DOHH2 (cell line): Measurements from ENCODE around the gene IL1RAPL1.

Source experiments
- H3F3A ChIP-seq: fragments of 200-600 bp; sonication (generic), shearing (Covaris generic); 2 replicates; pipeline ENCODE4 v1.6.0; 2016; ENCODE audit warnings: antibody characterized with exemption, mild to moderate bottlenecking; ENCODE audit not compliant: control insufficient read depth, insufficient read depth
- H3K27ac ChIP-seq: fragments of 200-600 bp; sonication (generic); 2 replicates; pipeline ENCODE4 v1.5.1; 2014; ENCODE audit warnings: low read depth, mild to moderate bottlenecking, low read length, moderate library complexity
- H3K27me3 ChIP-seq: fragments of 200-600 bp; sonication (generic); 2 replicates; pipeline ENCODE4 v1.6.1; 2014; ENCODE audit warnings: mild to moderate bottlenecking, low read length, mixed read lengths; ENCODE audit not compliant: control insufficient read depth
- H3K36me3 ChIP-seq: fragments of 200-600 bp; sonication (generic); 2 replicates; pipeline ENCODE4 v1.6.1; 2014; ENCODE audit warnings: mild to moderate bottlenecking, low read length, moderate library complexity, mixed read lengths; ENCODE audit not compliant: control insufficient read depth
- H3K4me1 ChIP-seq: fragments of 200-600 bp; sonication (generic); 2 replicates; pipeline ENCODE4 v1.6.1; 2014; ENCODE audit warnings: mild to moderate bottlenecking, low read length, mixed read lengths; ENCODE audit not compliant: control insufficient read depth
- H3K4me2 ChIP-seq: fragments of 200-600 bp; sonication (generic); 2 replicates; pipeline ENCODE4 v1.6.0; 2014; ENCODE audit warnings: mild to moderate bottlenecking, low read length, moderate library complexity
- H3K4me3 ChIP-seq: fragments of 200-600 bp; sonication (generic); 2 replicates; pipeline ENCODE4 v1.5.1; 2014; ENCODE audit warnings: mild to moderate bottlenecking, low read length, mixed read lengths
- H3K79me2 ChIP-seq: fragments of 200-600 bp; sonication (generic); 2 replicates; pipeline ENCODE4 v1.6.1; 2014; ENCODE audit warnings: mild to moderate bottlenecking, low read length, mixed read lengths; ENCODE audit not compliant: control insufficient read depth
- H3K9me2 ChIP-seq: fragments of 200-600 bp; sonication (generic); replicated peaks from 2 replicates; pipeline ENCODE4 v1.6.1; 2014; ENCODE audit warnings: mild to moderate bottlenecking, low read length, mixed read lengths; ENCODE audit not compliant: control insufficient read depth
- H3K9me3 ChIP-seq: fragments of 200-600 bp; sonication (generic); 2 replicates; pipeline ENCODE4 v1.6.1; 2014; ENCODE audit warnings: antibody characterized with exemption, low read length, mixed read lengths; ENCODE audit not compliant: control insufficient read depth, insufficient read depth
- H4K20me1 ChIP-seq: fragments of 200-600 bp; sonication (generic); 2 replicates; pipeline ENCODE4 v1.6.0; 2014; ENCODE audit warnings: low read depth, mild to moderate bottlenecking, antibody characterized with exemption, low read length, moderate library complexity; ENCODE audit not compliant: control insufficient read depth, insufficient read depth
- EZH2phosphoT487 ChIP-seq: fragments of 200-600 bp; sonication (generic); IDR thresholded peaks from 2 replicates; pipeline ENCODE4 v1.6.1; 2017; ENCODE audit warnings: borderline replicate concordance, mild to moderate bottlenecking, antibody characterized with exemption, low read length, moderate library complexity, mixed read lengths
- TF ChIP-seq, protein P1 (sequence below): fragments of 200-600 bp; sonication (generic); IDR thresholded peaks from one replicate; pipeline ENCODE4 v1.5.1; 2014; ENCODE audit warnings: antibody characterized with exemption, mild to moderate bottlenecking, low read depth, low read length; ENCODE audit not compliant: poor library complexity, severe bottlenecking

The IL1RAPL1 gene

DNA sequence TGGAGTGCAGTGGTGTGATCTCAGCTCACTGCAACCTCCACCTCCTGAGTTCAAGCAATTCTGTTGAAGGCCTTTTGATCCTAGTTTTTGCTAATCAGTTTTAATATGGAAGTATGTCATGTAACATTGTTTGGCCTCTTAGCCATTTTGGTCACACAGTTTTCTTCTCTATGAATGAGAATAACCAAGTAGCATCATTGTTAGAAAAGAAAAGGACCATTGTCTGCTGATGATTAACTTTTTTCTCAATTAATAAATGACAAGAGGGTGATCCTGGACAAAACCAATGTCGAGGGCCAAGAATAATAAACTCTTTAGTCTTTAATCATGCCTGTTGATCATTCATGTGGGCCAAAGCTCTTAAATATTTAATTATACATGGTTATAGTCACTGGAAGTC lies 1338.8 kb downstream of the IL1RAPL1 start:
- H3F3A ChIP-seq, result no peaks in the 10 kb centered on the region
- H3K27me3 ChIP-seq, result no peaks in the 10 kb centered on the region
- no peaks in the 10 kb centered on the region for H4K20me1 ChIP-seq
- H3K9me2 ChIP-seq, result no peaks in the 10 kb centered on the region
- TF ChIP-seq, protein P1, sequence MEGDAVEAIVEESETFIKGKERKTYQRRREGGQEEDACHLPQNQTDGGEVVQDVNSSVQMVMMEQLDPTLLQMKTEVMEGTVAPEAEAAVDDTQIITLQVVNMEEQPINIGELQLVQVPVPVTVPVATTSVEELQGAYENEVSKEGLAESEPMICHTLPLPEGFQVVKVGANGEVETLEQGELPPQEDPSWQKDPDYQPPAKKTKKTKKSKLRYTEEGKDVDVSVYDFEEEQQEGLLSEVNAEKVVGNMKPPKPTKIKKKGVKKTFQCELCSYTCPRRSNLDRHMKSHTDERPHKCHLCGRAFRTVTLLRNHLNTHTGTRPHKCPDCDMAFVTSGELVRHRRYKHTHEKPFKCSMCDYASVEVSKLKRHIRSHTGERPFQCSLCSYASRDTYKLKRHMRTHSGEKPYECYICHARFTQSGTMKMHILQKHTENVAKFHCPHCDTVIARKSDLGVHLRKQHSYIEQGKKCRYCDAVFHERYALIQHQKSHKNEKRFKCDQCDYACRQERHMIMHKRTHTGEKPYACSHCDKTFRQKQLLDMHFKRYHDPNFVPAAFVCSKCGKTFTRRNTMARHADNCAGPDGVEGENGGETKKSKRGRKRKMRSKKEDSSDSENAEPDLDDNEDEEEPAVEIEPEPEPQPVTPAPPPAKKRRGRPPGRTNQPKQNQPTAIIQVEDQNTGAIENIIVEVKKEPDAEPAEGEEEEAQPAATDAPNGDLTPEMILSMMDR, result no peak
- TF ChIP-seq EZH2phosphoT487, result no peak
- no peaks in the 10 kb centered on the region for H3K4me1 ChIP-seq
- no peak overlapping the region for H3K27ac ChIP-seq
- H3K4me2 ChIP-seq, result no peak overlapping the region
- H3K4me3 ChIP-seq, result no peak overlapping the region
- no peaks in the 10 kb centered on the region for H3K9me3 ChIP-seq
- no peaks in the 10 kb centered on the region for H3K36me3 ChIP-seq
- H3K79me2 ChIP-seq, result no peaks in the 10 kb centered on the region

- Histone ChIP-seq H3K4me2 (no peak overlapping the region), H3K4me3 (no peak overlapping the region), H3K4me1 (no peaks in the 10 kb centered on the region), H3K9me3 (no peaks in the 10 kb centered on the region), H3F3A (no peaks in the 10 kb centered on the region), H3K79me2 (no peaks in the 10 kb centered on the region), H3K9me2 (no peaks in the 10 kb centered on the region), H4K20me1 (no peaks in the 10 kb centered on the region), H3K27ac (no peak overlapping the region), H3K27me3 (no peaks in the 10 kb centered on the region), H3K36me3 (no peaks in the 10 kb centered on the region)
- TF ChIP-seq EZH2phosphoT487, result no peak
- TF ChIP-seq, protein P1, result no peak
Observed at GRCh38 chrX:29926659-29927058, 1339.4 kb downstream of the IL1RAPL1 start.

DNA sequence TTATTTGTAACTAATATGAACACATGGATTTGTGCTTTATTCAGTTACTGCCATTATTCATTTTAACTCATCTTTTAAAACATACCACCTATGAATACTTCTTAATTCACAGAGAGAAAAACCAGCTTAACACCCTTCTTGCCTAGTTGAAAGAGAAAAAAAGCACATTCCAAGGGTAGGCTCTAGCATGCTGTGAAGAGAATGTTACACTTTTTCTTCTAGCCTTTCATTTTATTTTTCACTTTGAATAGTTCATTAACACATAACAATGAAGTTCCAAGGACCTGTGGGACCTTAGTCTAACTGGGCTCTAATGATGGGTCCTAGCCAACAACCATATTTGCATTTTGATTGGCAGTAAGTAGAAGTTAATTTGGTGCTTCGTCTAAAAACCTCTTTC lies 1348.2 kb downstream of the IL1RAPL1 start:
- TF ChIP-seq, protein P1, result no peak
- TF ChIP-seq EZH2phosphoT487, result no peak
- no peak overlapping the region for H3K4me3 ChIP-seq
- H3K9me3 ChIP-seq, result no peaks in the 10 kb centered on the region
- no peaks in the 10 kb centered on the region for H3K4me1 ChIP-seq
- no peaks in the 10 kb centered on the region for H3K9me2 ChIP-seq
- no peaks in the 10 kb centered on the region for H4K20me1 ChIP-seq
- no peak overlapping the region for H3K4me2 ChIP-seq
- no peaks in the 10 kb centered on the region for H3K79me2 ChIP-seq
- H3K27me3 ChIP-seq, result no peaks in the 10 kb centered on the region
- H3F3A ChIP-seq, result no peaks in the 10 kb centered on the region
- no peak overlapping the region for H3K27ac ChIP-seq
- no peaks in the 10 kb centered on the region for H3K36me3 ChIP-seq

- no peak overlapping the region for H3K4me2 ChIP-seq
- H3K36me3 ChIP-seq, result no peaks in the 10 kb centered on the region
- TF ChIP-seq, protein P1, result no peak
- no peak for TF ChIP-seq EZH2phosphoT487
- no peak overlapping the region for H3K4me3 ChIP-seq
- no peak overlapping the region for H3K27ac ChIP-seq
- H3K9me3 ChIP-seq, result no peaks in the 10 kb centered on the region
- no peaks in the 10 kb centered on the region for H3K27me3 ChIP-seq
- H3K9me2 ChIP-seq, result no peaks in the 10 kb centered on the region
- H3K79me2 ChIP-seq, result no peaks in the 10 kb centered on the region
- no peaks in the 10 kb centered on the region for H4K20me1 ChIP-seq
- no peaks in the 10 kb centered on the region for H3F3A ChIP-seq
- H3K4me1 ChIP-seq, result no peaks in the 10 kb centered on the region
Observed at GRCh38 chrX:29940750-29941149, 1353.5 kb downstream of the IL1RAPL1 start.
